Omental fat pad (tissue), 4 donors: ENCODE measurements around the gene HMX1. TPM values are rescaled to one million over a fixed set of nuclear protein-coding genes. Genes with fewer than 3 reads are reported as not detected.

Experiments used
- ATAC-seq: fragments of 150-250 bp; one replicate; pipeline ENCODE4 v1.9.1; 2016; ENCODE audit warnings: mild to moderate bottlenecking, moderate library complexity; ENCODE audit not compliant: low FRiP score
- DNase-seq: peaks from one replicate; pipeline ENCODE4 v3.0.0-alpha.2; 2019; ENCODE audit warnings: low spot score
- CTCF ChIP-seq, 3 donors: fragments of 450-650 bp; IDR thresholded peaks; one replicate each; pipeline ENCODE4 v1.5.1; 2016 to 2017; ENCODE audit warnings: antibody characterized with exemption in 3 of 3, mild to moderate bottlenecking in 3 of 3, moderate library complexity in 2 of 3
- total RNA-seq, 4 donors: library from RNA; depleted of rRNA; stranded (reverse); fragments of >200 nt; gene quantifications; one replicate each; pipeline ENCODE4 v1.1.0, GENCODE V29; 2016

HMX1 gene
- total RNA-seq, 4 donors from 2014 or later, result not detected

- no peak for TF ChIP-seq CTCF (IDR thresholded peaks at IDR 0.05)
- ATAC-seq (no peak), DNase-seq (no peak)
These were observed 36.7 kb upstream of the HMX1 start for GRCh38 chr4:8908206-8908893.

GRCh38 chr4:8907596-8908205 lies 36.1 kb upstream of the HMX1 start:
- no peak for DNase-seq
- no peak for TF ChIP-seq CTCF (IDR thresholded peaks at IDR 0.05)
- ATAC-seq, result no peak

- no peak for TF ChIP-seq CTCF (IDR thresholded peaks at IDR 0.05)
- no peak for ATAC-seq
- no peak for DNase-seq
These were observed 35.5 kb upstream of the HMX1 start for GRCh38 chr4:8906991-8907595.

- ATAC-seq, result no peak
- no peak for TF ChIP-seq CTCF (IDR thresholded peaks at IDR 0.05)
These were observed 35.0 kb upstream of the HMX1 start for GRCh38 chr4:8906668-8906970.

GRCh38 chr4:8905773-8906667 lies 34.4 kb upstream of the HMX1 start:
- no peak for TF ChIP-seq CTCF (IDR thresholded peaks at IDR 0.05)
- DNase-seq, result no peak
- no peak for ATAC-seq

More at GRCh38 chr4:8906668-8906970, 35.0 kb upstream of the HMX1 start:
- no peak for DNase-seq

- TF ChIP-seq CTCF (IDR thresholded peaks at IDR 0.05), result no peak
- ATAC-seq (no peak), DNase-seq (no peak)
These were observed 33.7 kb upstream of the HMX1 start for GRCh38 chr4:8905226-8905772.
